ENCODE measurements around the gene LGSN.
"Not testable (repeated sequence)": the region's sequence is repeated elsewhere in the genome, so short reads cannot be mapped to it uniquely, and the experiment has no call there.

LGSN gene, protein sequence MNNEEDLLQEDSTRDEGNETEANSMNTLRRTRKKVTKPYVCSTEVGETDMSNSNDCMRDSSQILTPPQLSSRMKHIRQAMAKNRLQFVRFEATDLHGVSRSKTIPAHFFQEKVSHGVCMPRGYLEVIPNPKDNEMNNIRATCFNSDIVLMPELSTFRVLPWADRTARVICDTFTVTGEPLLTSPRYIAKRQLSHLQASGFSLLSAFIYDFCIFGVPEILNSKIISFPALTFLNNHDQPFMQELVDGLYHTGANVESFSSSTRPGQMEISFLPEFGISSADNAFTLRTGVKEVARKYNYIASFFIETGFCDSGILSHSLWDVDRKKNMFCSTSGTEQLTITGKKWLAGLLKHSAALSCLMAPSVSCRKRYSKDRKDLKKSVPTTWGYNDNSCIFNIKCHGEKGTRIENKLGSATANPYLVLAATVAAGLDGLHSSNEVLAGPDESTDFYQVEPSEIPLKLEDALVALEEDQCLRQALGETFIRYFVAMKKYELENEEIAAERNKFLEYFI

DNA sequence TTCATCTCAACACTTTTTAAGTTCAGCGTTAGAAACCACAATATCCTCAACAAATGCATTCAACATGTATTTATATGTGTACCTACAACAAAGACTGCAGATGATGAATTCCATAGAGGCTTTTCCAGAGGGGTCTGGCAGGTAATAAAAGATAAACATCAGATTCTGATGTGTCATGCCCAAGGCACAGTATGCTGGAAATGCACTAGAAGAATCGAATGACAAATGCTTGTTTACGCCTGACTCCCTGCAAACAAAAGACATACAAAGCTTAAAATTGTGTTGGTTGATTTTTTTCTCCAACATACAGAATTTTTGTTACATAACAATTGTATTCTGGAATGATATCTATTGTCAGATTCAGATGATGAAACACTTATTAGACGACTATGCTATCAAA, at the start of gene LGSN:
Gene LGSN, minus strand, starts transcription at position 45 of the 400 bp plus-strand sequence. Its CDS starts 40 bp downstream, at position 5.
- DNase-seq (ENCODE audit: low read depth in 2 of 2), result no peak

DNA sequence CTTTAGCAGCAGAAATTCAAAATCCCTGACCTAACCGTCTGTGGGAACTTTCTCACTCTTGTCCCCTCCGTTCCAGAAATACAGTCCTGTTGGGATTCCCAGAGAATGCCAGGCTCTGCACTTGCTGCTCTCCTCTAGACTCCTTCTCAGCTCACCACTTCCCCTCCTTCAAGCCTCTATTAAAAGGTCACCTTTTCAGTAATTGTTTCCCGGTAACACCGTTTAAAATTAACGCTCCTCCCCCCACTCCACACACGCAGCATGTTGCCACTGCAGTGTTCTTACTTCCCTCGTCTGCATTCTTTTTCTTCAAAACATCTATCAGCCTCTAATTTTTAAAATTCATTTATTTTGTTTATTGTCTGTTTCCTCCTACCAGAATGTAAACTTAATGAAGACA, 48.6 kb upstream of the LGSN start:
- DNase-seq (ENCODE audit: low read depth in 2 of 2), result no peak

DNA sequence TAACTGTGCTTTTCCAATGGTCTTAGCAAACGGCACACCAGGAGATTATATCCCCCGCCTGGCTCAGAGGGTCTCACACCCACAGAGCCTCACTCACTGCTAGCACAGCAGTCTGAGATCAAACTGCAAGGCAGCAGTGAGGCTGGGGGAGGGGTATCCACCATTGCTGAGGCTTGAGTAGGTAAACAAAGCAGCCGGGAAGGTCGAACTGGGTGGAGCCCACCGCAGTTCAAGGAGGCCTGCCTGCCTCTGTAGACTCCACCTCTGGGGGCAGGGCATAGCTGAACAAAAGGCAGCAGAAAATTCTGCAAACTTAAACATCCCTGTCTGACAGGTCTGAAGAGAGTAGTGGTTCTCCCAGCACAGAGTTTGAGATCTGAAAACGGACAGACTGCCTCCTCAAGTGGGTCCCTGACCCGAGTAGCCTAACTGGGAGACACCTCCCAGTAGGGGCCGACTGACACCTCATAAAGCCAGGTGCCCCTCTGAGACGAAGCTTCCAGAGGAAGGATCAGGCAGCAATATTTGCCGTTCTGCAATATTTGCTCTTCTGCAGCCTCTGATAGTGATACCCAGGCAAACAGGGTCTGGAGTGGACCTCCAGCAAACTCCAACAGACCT, 42.8 kb upstream of the LGSN start:
- not testable (repeated sequence) for DNase-seq (ENCODE audit: low read depth in 2 of 2)

DNA sequence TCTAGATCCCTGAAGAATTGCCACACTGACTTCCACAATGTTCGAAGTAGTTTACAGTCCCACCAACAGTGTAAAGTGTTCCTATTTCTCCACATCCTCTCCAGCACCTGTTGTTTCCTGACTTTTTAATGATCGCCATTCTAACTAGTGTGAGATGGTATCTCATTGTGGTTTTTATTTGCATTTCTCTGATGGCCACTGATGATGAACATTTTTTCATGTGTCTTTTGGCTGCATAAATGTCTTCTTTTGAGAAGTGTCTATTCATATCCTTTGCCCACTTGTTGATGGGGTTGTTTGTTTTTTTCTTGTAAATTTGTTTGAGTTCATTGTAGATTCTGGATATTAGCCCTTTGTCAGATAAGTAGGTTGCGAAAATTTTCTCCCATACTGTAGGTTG, 37.6 kb upstream of the LGSN start:
- not testable (repeated sequence) for DNase-seq (ENCODE audit: low read depth in 2 of 2)

DNA sequence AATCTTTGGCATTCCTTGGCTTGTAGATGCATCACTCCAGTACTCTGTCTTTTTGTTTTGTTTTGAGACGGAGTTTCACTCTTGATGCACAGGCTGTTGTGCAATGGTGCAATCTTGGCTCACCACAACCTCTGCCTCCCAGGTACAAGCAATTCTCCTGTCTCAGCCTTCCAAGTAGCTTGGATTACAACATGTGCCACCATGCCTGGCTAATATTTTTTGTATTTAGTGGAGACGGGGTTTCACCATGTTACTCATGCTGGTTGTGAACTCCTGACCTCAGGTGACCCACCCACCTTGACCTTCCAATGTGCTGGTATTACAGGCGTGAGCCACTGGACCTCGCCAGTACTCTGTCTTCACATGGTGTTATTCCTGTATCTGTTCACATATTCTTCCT, 35.8 kb upstream of the LGSN start:
- DNase-seq (ENCODE audit: low read depth in 2 of 2), result no peak

DNA sequence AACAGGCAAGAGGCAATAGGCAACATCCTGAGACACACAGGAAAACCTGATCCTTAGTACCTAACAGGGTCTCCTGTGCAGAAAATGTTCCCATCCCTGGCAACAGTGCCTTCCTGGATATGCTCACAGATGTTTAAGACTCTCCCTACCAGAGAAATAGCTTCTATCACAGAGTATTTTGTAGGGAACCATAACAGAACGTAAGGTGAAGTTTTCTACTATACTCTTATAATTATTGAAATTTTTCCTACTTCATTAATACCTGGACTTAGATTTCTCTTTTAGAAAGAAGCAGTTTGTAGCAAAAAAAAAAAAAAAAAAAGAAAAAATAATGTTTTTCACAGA, 33.5 kb upstream of the LGSN start:
- no peak for DNase-seq (ENCODE audit: low read depth in 2 of 2)

DNA sequence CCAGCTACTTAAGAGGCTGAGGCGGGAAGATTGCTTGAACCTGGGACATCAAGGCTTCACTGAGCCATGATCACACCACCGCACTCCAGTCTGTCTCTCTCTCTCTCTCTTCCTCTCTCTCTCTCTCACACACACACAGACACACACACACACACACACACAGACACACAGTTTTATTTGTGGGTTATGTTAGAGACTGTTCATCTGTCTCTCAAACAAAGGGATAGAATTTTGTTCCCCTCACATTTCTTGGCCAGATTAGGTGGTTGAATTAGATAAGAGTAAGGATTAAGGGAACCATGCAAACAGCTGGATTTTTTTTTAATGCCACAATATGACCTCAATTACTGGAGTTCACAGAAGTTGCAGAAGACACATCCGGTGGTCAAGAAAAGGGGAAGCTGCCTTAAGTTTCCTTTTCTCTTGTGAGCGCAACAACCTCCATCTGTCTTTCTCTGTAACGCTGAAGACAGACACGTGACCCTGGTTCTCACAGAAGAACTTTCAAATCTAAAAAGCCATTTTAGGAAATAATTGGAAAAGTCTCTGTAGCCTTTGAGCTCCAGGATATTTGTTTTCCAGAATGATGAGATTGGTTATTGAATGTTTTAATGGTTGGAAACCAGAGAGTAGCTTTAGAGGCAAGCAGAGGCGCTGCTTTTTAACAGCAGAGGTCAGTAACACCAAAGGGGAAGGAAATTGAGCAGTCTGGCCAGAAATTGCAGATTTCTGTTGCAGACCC, 32.9 kb upstream of the LGSN start:
- DNase-seq (ENCODE audit: low read depth in 2 of 2), result no peak

DNA sequence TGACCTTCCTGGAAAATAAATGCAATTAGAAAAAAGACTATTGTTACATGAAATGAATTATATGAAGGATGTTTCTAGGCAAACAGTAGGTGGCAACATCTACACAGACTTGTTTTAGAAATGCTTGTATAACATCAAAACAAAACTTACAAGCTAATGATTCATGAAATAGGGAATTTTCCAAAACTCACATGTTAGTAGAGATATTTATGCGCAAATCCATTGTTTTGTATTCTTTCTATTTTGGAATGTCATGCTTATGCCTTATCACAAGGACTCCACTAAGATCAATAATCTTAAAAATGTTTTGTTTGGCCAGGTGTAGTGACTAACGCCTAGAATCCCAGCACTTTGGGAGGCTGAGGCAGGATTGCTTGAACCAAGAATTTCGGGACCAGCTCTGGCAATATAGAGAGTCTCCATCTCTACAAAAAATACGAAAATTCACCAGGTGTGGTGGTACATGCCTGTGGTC, 32.3 kb upstream of the LGSN start:
- no peak for DNase-seq (ENCODE audit: low read depth in 2 of 2)

DNA sequence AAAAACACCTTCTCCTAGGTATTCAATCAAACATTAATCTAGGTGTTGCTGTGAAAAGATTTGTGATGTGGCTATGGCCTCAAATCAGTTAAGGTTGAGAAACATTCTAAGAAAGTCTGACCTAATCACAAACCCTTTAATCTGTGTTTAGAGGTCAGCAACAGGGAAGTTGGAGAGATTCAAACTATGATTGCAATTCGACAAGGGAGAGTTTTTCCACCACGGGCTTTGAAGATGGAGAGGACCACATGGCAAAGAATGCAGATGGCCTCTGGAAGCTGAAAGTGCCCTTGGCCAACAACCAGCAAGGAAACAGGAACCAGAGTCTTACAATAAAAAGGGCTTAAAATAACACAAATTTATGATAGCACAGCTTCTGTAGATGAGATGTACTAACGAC, 29.6 kb upstream of the LGSN start:
- DNase-seq (ENCODE audit: low read depth in 2 of 2), result no peak

DNA sequence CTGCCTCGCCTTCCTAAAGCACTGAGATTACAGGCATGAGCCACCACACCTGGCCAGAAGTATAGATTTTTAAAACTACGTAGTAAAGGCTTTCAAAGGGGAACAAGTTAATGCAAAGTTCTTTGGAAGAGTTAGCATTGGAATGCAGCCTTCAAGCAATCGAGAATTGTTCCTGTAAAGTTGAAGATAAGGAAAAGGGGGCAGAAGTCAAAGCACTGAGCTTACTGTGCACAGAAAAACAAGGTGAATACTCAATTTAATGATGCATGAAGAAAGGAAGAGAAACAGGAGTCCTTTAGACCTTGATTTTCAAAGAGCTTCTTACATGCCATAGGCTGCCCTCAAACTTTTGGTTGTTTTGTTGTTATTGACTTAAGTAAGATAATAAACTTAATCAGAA, 29.1 kb upstream of the LGSN start:
- DNase-seq (ENCODE audit: low read depth in 2 of 2), result no peak

DNA sequence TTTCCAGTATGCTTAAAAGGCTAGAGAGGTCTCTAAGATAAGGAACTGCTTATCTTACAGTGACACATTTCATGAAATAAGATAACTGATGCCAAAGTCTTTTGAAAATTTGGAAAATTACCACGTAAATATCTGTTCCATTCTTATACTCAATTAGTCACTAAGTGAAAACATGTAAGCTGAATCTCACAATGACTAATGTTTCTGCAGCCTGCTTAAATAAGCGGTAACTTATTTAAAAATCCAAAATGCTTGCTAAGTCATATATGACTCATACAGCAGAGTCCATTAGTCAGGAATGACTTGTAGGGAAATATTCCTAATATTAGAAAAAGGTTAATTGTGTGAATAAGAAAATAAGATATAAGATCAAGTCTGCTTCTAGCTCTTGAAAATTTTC, 27.8 kb upstream of the LGSN start:
- no peak for DNase-seq (ENCODE audit: low read depth in 2 of 2)

DNA sequence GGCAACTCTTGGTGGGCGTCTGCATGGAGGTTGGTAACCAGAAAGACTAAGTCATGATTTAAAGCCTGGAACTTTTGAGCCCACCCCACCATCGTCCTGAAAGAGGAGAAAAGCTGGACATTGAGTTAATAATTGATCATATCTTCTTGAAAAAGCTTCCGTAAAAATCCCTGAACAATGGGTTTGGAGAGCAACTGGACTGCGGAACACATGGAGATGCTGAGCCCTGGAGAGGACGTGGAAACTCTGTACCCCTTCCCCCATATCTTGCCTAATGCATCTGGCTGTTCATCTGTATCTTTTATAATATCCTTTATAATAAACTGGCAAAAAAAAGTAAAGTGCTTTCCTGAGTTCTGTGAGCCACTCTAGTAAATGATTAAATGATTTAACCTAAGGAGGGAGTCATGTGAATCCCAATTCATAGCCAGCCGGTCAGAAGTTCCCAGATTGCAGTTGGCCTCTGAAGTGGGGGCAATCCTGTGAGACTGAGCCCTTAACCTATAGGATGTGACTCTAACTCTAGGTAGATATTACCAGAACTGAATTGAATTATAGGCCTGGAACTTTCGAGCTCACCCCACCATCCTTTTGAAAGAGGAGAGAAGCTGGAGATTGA, 26.5 kb upstream of the LGSN start:
- no peak for DNase-seq (ENCODE audit: low read depth in 2 of 2)

DNA sequence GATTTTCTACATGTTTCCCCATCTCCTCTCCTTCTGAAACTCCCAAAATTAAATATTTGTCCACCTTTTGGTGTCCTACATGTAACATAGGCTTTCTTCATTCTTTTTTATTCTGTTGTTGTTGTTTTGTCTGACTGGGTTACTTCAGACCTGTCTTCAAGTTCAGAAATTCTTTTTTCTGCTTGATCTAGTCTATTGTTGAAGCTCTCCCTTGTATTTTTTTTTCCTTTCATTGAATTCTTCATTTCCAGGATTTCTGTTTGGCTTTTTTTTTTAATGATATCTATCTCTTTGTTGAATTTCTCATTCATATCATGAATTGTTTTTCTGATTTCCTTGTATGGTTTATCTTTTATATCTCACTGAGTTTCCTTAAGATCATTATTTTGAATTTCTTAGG, 20.6 kb upstream of the LGSN start:
- no peak for DNase-seq (ENCODE audit: low read depth in 2 of 2)

DNA sequence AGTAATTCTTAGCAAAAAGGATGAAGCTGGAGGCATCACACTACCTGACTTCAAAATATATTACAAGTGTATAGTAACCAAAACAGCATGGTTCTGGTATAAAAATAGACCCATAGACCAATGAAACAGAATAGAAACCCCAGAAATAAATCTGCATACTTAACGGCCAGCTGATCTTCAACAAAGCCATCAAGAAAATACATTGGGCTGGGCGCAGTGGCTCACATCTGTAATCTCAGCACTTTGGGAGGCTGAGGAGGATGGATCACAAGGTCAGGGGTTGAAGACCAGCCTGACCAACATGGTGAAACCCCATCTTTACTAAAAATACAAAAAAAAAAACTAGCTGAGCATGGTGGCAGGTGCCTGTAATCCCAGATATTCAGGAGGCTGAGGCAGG, 14.9 kb upstream of the LGSN start:
- DNase-seq (ENCODE audit: low read depth in 2 of 2), result not testable (repeated sequence)

DNA sequence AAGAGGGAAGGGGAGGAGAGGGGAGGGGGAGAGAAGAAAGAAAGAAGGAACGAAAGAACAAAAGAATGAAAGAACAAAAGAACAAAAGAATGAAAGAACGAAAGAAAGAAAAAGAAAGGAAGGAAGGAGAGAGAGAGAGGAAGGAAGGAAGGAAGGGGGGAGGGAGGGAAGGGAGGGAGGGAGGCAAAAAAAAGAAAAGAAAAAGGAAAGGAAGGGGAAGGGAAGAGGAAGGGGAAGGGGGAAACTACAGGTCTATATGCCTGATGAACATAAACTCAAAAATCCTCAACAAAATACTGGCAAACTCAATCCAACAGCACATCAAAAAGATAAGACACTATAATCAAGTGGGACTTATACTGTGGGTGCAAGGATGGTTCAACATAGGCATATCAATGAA, 13.7 kb upstream of the LGSN start:
- DNase-seq (ENCODE audit: low read depth in 2 of 2), result no peak

DNA sequence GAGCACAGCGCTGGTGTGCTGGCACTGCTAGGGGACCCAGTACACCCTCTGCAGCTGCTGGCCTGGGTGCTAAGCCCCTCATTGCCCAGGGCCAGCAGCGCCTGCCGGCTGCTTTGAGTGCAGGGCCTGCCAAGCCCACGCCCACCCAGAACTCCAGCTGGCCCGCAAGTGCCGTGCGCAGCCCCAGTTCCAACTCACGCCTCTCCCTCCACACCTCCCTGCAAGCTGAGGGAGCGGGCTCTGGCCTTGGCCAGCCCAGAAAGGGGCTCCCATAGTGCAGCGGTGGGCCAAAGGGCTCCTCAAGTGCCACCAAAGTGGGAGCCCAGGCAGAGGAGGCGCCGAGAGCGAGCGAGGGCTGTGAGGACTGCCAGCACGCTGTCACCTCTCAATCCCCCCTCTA, 6.8 kb upstream of the LGSN start:
- DNase-seq (ENCODE audit: low read depth in 2 of 2), result not testable (repeated sequence)

DNA sequence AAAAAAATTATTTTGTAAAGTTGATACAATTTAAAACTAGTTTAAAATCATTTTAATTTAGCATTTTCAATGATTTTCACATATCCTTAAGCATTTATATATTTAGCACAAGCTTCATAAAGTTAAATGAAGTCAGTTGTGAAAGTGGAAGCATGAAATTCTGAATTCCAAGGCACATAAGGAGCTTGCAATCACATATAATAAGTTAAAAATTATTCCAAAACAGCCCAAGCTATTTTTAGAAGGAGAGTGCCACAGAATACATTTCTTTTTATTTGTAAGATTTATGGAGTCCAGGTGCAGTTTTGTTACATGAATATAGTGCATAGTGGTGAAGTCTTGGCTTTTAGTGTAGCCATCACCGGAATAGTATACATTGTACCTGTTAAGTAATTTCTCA, 3.2 kb upstream of the LGSN start:
- DNase-seq (ENCODE audit: low read depth in 2 of 2), result no peak

DNA sequence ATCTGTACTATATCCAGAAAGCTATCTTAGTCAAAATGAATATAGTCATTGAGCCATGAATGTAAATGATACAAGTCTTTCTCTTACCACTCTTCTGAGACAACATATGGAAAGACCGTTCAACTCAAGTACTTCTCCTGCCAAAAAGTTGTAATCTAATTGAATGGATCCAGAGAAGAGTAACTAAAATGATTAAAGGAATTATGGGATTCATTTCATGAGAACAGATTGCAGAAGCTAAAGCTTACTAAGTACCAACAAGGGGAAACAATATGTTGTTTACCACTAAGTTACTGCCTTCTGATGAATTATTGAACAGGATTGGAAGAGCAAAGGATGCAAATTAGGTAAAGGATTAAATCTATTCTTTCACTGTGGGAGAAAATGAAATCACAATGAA, 2.0 kb upstream of the LGSN start:
- no peak for DNase-seq (ENCODE audit: low read depth in 2 of 2)

DNA sequence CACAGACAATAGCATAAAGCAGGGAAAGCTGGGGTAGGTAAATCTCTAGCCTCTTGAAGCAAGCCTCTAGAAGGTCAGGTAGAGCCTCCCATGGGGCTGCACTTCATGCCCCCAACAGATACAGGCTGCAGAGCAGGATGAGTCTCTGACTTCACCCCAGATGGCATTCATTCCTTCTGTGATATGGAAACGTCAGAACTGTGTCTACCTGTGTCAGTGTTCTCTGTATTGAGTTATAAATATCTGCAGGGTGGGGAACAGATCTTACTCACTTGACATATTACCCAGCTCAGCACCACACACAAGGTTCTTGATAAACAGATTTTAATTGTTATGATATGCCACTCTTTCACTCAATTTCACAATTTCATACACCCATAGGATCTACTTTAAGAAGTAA, 2.1 kb downstream of the LGSN start:
- DNase-seq (ENCODE audit: low read depth in 2 of 2), result no peak

DNA sequence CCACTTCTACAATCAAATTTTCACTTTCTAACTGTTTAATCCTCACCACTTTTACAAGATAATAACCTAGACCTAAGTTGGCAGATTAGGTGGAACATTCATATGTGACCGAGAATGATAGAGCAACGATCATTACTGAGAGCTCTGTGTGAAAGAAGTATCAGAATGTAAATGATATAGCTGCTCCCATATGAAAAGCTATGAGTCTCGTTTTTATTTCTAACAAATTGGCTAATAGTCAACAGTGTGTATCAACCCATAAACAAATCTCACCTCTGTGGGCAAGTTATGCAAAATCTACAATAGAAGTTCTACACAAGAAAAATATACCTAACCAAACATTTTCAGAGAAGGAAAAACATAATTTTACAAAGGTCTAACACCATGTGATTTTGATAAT, 3.7 kb downstream of the LGSN start:
- no peak for DNase-seq (ENCODE audit: low read depth in 2 of 2)

DNA sequence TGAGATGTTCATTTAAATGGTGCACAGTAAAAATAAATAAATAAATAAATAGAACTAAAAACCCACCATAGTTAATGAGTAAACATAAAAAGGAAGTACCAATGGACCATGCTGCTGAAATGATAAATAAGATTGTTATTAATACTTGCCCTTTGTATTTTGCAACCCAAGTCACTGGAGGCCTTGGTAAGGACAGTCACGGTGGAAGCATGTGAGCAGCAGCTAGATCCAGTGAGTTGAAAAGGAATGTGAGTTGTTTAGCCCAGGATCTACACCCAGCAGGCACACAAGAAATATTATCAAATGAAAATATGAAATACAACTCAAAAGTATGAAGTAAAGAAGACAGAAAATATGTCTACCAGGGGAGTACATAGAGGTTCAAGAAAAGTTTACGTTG, 6.7 kb downstream of the LGSN start:
- no peak for DNase-seq (ENCODE audit: low read depth in 2 of 2)

DNA sequence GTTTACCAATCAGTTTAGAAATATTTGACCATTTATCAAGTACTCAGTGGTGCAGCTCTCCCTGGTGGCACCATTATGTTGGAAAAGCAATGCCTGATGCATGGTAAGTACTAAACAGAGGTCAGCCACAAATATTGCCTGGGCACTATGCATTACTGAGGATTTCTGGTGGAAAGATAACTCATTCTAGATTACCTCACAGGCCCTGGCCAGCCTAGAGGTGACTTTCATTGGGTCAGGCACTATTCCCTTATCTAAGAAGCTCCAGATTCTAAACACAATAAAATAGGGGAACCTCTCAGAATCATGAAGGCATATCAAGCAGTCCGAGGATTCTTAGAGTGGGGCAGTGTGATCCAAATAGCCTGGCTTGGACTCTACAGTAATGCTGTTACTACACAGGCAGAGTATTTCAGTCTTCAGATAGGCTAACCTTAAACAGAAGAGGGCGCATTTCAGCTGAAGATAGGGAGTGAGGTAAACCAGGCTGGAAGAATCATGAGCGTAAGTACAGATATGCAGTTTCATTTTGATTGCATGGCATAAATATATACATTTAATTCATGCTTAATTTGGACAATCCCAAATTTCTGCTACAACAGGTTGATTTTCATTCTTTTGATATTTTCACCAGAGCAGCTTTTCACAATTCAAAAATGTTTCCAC, 12.1 kb downstream of the LGSN start:
- no peak for DNase-seq (ENCODE audit: low read depth in 2 of 2)
